ENCODE data around the gene BCKDK.

DNA sequence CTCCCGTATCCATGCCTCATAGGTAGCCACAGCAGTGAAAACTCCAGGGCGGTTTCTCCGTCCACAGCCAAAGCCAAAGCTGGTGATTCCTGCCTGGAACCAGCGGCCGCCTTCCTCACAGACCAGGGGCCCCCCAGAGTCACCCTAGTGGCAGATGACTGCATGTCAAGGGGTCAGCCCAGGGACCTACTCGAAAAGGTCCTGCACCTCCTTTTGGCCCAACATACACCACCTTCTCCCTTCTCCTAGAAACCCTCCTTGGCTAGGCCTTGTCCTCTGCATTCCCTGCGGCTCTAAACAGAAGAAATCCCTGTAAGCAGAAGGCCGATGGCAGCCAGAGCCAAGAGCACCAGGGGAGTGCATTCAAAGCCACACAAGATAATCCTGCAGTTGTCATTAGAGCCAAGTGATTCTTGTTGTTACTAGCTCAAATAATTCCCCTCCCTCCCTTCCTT, 35.5 kb downstream of the BCKDK start:
- TF ChIP-seq POLR2A (IDR thresholded peaks at IDR 0.05; ENCODE audit: low read depth) (no peak), EP300 (IDR thresholded peaks at IDR 0.05) (no peak)

Data from esophagus muscularis mucosa (tissue), 2 donors.